MM.1S (cell line): ENCODE data around the gene KCNG4.

Source experiments
- DNase-seq: peaks from one replicate; pipeline ENCODE4 v3.0.0-alpha.2; 2015
- H2AFZ ChIP-seq: fragments of 300-600 bp; sonication (generic); 2 replicates; pipeline ENCODE4 v1.6.0; 2016; ENCODE audit warnings: antibody characterized with exemption, low read length
- H3F3A ChIP-seq: fragments of 300-600 bp; sonication (generic); 2 replicates; pipeline ENCODE4 v1.6.1; 2016; ENCODE audit warnings: mild to moderate bottlenecking, antibody characterized with exemption, low read length, moderate library complexity, mixed read lengths; ENCODE audit not compliant: insufficient read depth
- H3K27ac ChIP-seq: fragments of 300-600 bp; sonication (generic); 2 replicates; pipeline ENCODE4 v1.5.1; 2016; ENCODE audit warnings: mild to moderate bottlenecking, low read length
- H3K27me3 ChIP-seq: fragments of 300-600 bp; sonication (generic); replicated peaks from 2 replicates; pipeline ENCODE4 v1.6.0; 2016; ENCODE audit warnings: low read length; ENCODE audit not compliant: insufficient read depth
- H3K36me3 ChIP-seq: fragments of 300-600 bp; sonication (generic); replicated peaks from 2 replicates; pipeline ENCODE4 v1.6.1; 2016; ENCODE audit warnings: mild to moderate bottlenecking, low read length, mixed read lengths; ENCODE audit not compliant: insufficient read depth
- H3K4me1 ChIP-seq: fragments of 300-600 bp; sonication (generic); 2 replicates; pipeline ENCODE4 v1.6.1; 2016; ENCODE audit warnings: low read length, mixed read lengths
- H3K4me2 ChIP-seq: fragments of 300-600 bp; sonication (generic); 2 replicates; pipeline ENCODE4 v1.6.0; 2016; ENCODE audit warnings: low read depth, low read length
- H3K4me3 ChIP-seq: fragments of 300-600 bp; sonication (generic); 2 replicates; pipeline ENCODE4 v1.5.1; 2016; ENCODE audit warnings: low read length, mixed read lengths
- H3K79me2 ChIP-seq: fragments of 300-600 bp; sonication (generic); 2 replicates; pipeline ENCODE4 v1.6.1; 2016; ENCODE audit warnings: mixed run types, low read length, mixed read lengths
- H3K9ac ChIP-seq: fragments of 300-600 bp; sonication (generic); 2 replicates; pipeline ENCODE4 v1.6.1; 2016; ENCODE audit warnings: low read length, mixed read lengths
- H3K9me2 ChIP-seq: fragments of 300-600 bp; sonication (generic); replicated peaks from 2 replicates; pipeline ENCODE4 v1.6.1; 2016; ENCODE audit warnings: mild to moderate bottlenecking, low read length, mixed read lengths; ENCODE audit not compliant: insufficient read depth
- H3K9me3 ChIP-seq: fragments of 300-600 bp; sonication (generic); replicated peaks from 2 replicates; pipeline ENCODE4 v1.6.1; 2016; ENCODE audit warnings: mild to moderate bottlenecking, low read length, mixed read lengths; ENCODE audit not compliant: insufficient read depth
- H4K20me1 ChIP-seq: fragments of 300-600 bp; sonication (generic); 2 replicates; pipeline ENCODE4 v1.6.1; 2016; ENCODE audit warnings: mild to moderate bottlenecking, low read length, moderate library complexity, mixed read lengths; ENCODE audit not compliant: insufficient read depth
- EZH2 ChIP-seq: fragments of 300-600 bp; sonication (generic); optimal IDR thresholded peaks from 2 replicates; pipeline ENCODE3; 2017; ENCODE audit warnings: low read depth, mild to moderate bottlenecking, antibody characterized with exemption, low read length, mixed read lengths
- EZH2phosphoT487 ChIP-seq: fragments of 300-600 bp; sonication (generic); IDR thresholded peaks from 2 replicates; pipeline ENCODE4 v1.6.1; 2018; ENCODE audit warnings: antibody characterized with exemption, low read length
- TF ChIP-seq, protein P1 (sequence below): fragments of 300-600 bp; sonication (generic); IDR thresholded peaks from 2 replicates; pipeline ENCODE4 v1.5.1; 2016; ENCODE audit warnings: antibody characterized with exemption, low read length, mixed read lengths

Gene KCNG4

DNA sequence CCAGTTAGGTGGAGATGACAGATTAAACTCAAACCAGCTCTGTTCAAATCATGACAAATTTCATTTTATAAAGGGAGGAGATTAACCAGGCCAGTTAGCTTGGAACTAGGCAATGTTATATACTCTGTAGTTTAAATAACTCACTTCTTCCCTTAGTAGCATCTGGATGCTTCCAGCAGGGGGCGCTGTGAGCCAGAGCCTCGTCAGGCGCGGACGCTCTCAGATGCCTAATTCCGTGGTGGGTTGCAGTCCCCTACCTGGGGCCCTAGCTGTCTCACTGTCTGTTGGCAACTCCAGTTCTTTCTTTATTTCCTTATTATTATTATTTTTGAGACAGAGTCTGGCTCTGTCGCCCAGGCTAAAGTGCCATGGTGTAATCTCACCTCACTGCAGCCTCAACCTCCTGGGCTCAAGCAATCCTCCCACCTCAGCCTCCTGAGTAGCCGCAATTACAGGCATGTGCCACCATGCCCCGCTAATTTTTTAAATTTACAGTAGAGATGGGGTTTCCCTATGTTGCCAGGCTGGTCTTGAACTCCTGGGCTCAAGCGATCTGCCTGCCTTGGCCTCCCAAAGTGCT is 37.5 kb upstream of the KCNG4 start:
- Histone ChIP-seq H2AFZ (no peak overlapping the region), H3K9ac (no peak overlapping the region), H3K79me2 (no peaks in the 10 kb centered on the region), H3K27ac (no peak overlapping the region), H3K27me3 (peaks cover 41% of the 10 kb centered on the region), H3K36me3 (no peaks in the 10 kb centered on the region), H3F3A (no peaks in the 10 kb centered on the region), H3K4me1 (no peaks in the 10 kb centered on the region), H4K20me1 (no peaks in the 10 kb centered on the region), H3K9me3 (no peaks in the 10 kb centered on the region), H3K4me2 (no peak overlapping the region), H3K4me3 (no peak overlapping the region), H3K9me2 (no peaks in the 10 kb centered on the region)
- peak; percentile 25 for DNase-seq
- TF ChIP-seq EZH2phosphoT487 (no peak), EZH2 (no peak)
- TF ChIP-seq, protein P1, sequence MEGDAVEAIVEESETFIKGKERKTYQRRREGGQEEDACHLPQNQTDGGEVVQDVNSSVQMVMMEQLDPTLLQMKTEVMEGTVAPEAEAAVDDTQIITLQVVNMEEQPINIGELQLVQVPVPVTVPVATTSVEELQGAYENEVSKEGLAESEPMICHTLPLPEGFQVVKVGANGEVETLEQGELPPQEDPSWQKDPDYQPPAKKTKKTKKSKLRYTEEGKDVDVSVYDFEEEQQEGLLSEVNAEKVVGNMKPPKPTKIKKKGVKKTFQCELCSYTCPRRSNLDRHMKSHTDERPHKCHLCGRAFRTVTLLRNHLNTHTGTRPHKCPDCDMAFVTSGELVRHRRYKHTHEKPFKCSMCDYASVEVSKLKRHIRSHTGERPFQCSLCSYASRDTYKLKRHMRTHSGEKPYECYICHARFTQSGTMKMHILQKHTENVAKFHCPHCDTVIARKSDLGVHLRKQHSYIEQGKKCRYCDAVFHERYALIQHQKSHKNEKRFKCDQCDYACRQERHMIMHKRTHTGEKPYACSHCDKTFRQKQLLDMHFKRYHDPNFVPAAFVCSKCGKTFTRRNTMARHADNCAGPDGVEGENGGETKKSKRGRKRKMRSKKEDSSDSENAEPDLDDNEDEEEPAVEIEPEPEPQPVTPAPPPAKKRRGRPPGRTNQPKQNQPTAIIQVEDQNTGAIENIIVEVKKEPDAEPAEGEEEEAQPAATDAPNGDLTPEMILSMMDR = peak; percentile 52

- Histone ChIP-seq H3K27me3 (peaks cover 25% of the 10 kb centered on the region), H3K36me3 (no peaks in the 10 kb centered on the region), H3K27ac (no peak overlapping the region), H3K79me2 (no peaks in the 10 kb centered on the region), H3K4me2 (no peak overlapping the region), H3K9me3 (no peaks in the 10 kb centered on the region), H3K4me3 (no peak overlapping the region), H3K9ac (no peak overlapping the region), H2AFZ (no peak overlapping the region), H3K9me2 (no peaks in the 10 kb centered on the region), H4K20me1 (no peaks in the 10 kb centered on the region), H3F3A (no peaks in the 10 kb centered on the region), H3K4me1 (no peaks in the 10 kb centered on the region)
- TF ChIP-seq, protein P1 = no peak
- TF ChIP-seq EZH2phosphoT487 = no peak
- no peak for DNase-seq
Observed at GRCh38 chr16:84275585-84276151, 35.9 kb upstream of the KCNG4 start.

DNA sequence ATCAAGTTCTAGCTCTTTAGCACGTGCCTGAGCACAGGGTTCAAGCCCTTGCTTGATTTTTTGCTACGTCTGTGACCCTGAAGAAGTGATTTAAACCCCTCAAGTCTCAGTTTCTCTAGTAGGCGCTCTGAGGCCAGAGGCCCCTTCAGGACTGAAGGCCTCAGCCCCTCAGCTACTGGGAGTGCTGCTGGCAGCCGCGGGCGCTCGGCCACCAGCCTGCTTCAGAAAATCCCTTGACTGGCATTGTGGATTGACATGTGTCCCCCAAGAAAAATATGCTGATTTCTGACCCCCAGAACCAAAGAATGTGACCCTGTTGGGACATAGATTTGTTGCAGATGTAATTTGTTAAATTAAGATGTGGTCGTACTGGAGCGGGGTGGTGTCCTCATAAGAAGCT is 34.7 kb upstream of the KCNG4 start:
- peaks cover 25% of the 10 kb centered on the region for H3K27me3 ChIP-seq
- H3K9ac ChIP-seq = no peak overlapping the region
- no peak overlapping the region for H3K4me3 ChIP-seq

More for the DNA sequence above, 34.7 kb upstream of the KCNG4 start:
- Histone ChIP-seq H3K4me1 (no peaks in the 10 kb centered on the region), H4K20me1 (no peaks in the 10 kb centered on the region), H3K4me2 (no peak overlapping the region), H3K79me2 (no peaks in the 10 kb centered on the region), H3K36me3 (no peaks in the 10 kb centered on the region), H3K9me3 (no peaks in the 10 kb centered on the region), H3K27ac (no peak overlapping the region), H2AFZ (no peak overlapping the region), H3F3A (no peaks in the 10 kb centered on the region), H3K9me2 (no peaks in the 10 kb centered on the region)
- DNase-seq = no peak
- TF ChIP-seq, protein P1 = no peak
- TF ChIP-seq EZH2 = no peak
- no peak for TF ChIP-seq EZH2phosphoT487
